Karpas-422 (cell line): ENCODE results near the gene TNS3. TPM values are rescaled to one million over a fixed set of nuclear protein-coding genes. Genes with fewer than 3 reads are reported as not detected.

ENCODE experiments used
- DNase-seq: peaks from one replicate; pipeline ENCODE4 v3.0.0-alpha.2; 2015
- H2AFZ ChIP-seq: fragments of 200-600 bp; sonication (generic); 2 replicates; pipeline ENCODE4 v1.6.1; 2014; ENCODE audit warnings: antibody characterized with exemption, low read length, mixed read lengths
- H3K27ac ChIP-seq: fragments of 200-600 bp; sonication (generic); 2 replicates; pipeline ENCODE4 v1.5.1; 2014; ENCODE audit warnings: mild to moderate bottlenecking, low read length, moderate library complexity
- H3K27me3 ChIP-seq: fragments of 200-600 bp; sonication (generic); 2 replicates; pipeline ENCODE4 v1.6.1; 2014; ENCODE audit warnings: low read length, mixed read lengths
- H3K36me3 ChIP-seq: fragments of 200-600 bp; sonication (generic); 2 replicates; pipeline ENCODE4 v1.6.1; 2014; ENCODE audit warnings: low read length, mixed read lengths; ENCODE audit not compliant: insufficient read depth
- H3K4me1 ChIP-seq: fragments of 200-600 bp; sonication (generic); 2 replicates; pipeline ENCODE4 v1.6.1; 2014; ENCODE audit warnings: mild to moderate bottlenecking, low read length, mixed read lengths
- H3K4me2 ChIP-seq: fragments of 200-600 bp; sonication (generic); 2 replicates; pipeline ENCODE4 v1.6.1; 2014; ENCODE audit warnings: low read length, low read depth, mild to moderate bottlenecking; ENCODE audit not compliant: poor library complexity, severe bottlenecking
- H3K4me3 ChIP-seq: fragments of 200-600 bp; sonication (generic); 2 replicates; pipeline ENCODE4 v1.5.1; 2014; ENCODE audit warnings: mild to moderate bottlenecking, antibody characterized with exemption, low read length, mixed read lengths
- H3K79me2 ChIP-seq: fragments of 200-600 bp; sonication (generic); 2 replicates; pipeline ENCODE4 v1.6.1; 2014; ENCODE audit warnings: mild to moderate bottlenecking, low read length, mixed read lengths
- H3K9ac ChIP-seq: fragments of 200-600 bp; sonication (generic); 2 replicates; pipeline ENCODE4 v1.6.0; 2014; ENCODE audit warnings: low read length
- H3K9me2 ChIP-seq: fragments of 200-600 bp; sonication (generic), shearing (Covaris generic); replicated peaks from 2 replicates; pipeline ENCODE4 v1.6.0; 2014; ENCODE audit warnings: mild to moderate bottlenecking, low read length, moderate library complexity; ENCODE audit not compliant: insufficient read depth
- H3K9me3 ChIP-seq: fragments of 300-700, 200-600 bp; sonication (generic); 2 replicates; pipeline ENCODE4 v1.6.1; 2014; ENCODE audit warnings: low read length, mixed read lengths
- H4K20me1 ChIP-seq: fragments of 200-600 bp; sonication (generic); 2 replicates; pipeline ENCODE4 v1.6.1; 2014; ENCODE audit warnings: mild to moderate bottlenecking, antibody characterized with exemption, low read length, low read depth; ENCODE audit not compliant: insufficient read depth
- total RNA-seq: library from RNA; depleted of rRNA; stranded (reverse); fragments of >200 nt; shearing (Covaris generic); gene quantifications from 2 replicates; pipeline ENCODE4 v1.2.3, GENCODE V29; 2014; ENCODE audit warnings: low replicate concordance

Gene TNS3
- total RNA-seq, 1 experiment from 2014 or later, result 56.6 TPM

GRCh38 chr7:47291461-47292081 lies 290.3 kb downstream of the TNS3 start:
- H3K27ac ChIP-seq, result no peak overlapping the region
- no peak overlapping the region for H3K4me2 ChIP-seq
- H3K9me2 ChIP-seq, result no peaks in the 10 kb centered on the region
- H3K79me2 ChIP-seq, result no peaks in the 10 kb centered on the region
- no peaks in the 10 kb centered on the region for H4K20me1 ChIP-seq
- no peaks in the 10 kb centered on the region for H3K9me3 ChIP-seq
- H3K9ac ChIP-seq, result no peak overlapping the region
- no peak for DNase-seq
- H3K4me1 ChIP-seq, result no peaks in the 10 kb centered on the region
- no peaks in the 10 kb centered on the region for H3K27me3 ChIP-seq
- peaks cover 51% of the 10 kb centered on the region for H3K36me3 ChIP-seq
- no peak overlapping the region for H2AFZ ChIP-seq
- no peak overlapping the region for H3K4me3 ChIP-seq

GRCh38 chr7:47290867-47291266 lies 291.0 kb downstream of the TNS3 start:
- no peak overlapping the region for H3K27ac ChIP-seq
- DNase-seq, result no peak
- peaks cover 55% of the 10 kb centered on the region for H3K36me3 ChIP-seq
- no peaks in the 10 kb centered on the region for H3K4me1 ChIP-seq
- no peaks in the 10 kb centered on the region for H3K9me2 ChIP-seq
- no peaks in the 10 kb centered on the region for H3K27me3 ChIP-seq
- H3K4me2 ChIP-seq, result no peak overlapping the region
- no peaks in the 10 kb centered on the region for H3K79me2 ChIP-seq
- H3K9ac ChIP-seq, result no peak overlapping the region
- no peaks in the 10 kb centered on the region for H4K20me1 ChIP-seq
- H3K4me3 ChIP-seq, result no peak overlapping the region
- no peaks in the 10 kb centered on the region for H3K9me3 ChIP-seq
- no peak overlapping the region for H2AFZ ChIP-seq

- Histone ChIP-seq H3K27ac (no peak overlapping the region), H3K27me3 (no peaks in the 10 kb centered on the region), H3K9me3 (no peaks in the 10 kb centered on the region), H3K36me3 (peaks cover 58% of the 10 kb centered on the region), H3K9ac (no peak overlapping the region), H3K4me3 (no peak overlapping the region), H4K20me1 (no peaks in the 10 kb centered on the region), H3K9me2 (no peaks in the 10 kb centered on the region), H2AFZ (no peak overlapping the region), H3K4me2 (no peak overlapping the region), H3K4me1 (no peaks in the 10 kb centered on the region), H3K79me2 (no peaks in the 10 kb centered on the region)
- no peak for DNase-seq
Measured at GRCh38 chr7:47290466-47290865, 291.4 kb downstream of the TNS3 start.

- no peak overlapping the region for H3K9ac ChIP-seq
- H2AFZ ChIP-seq, result no peak overlapping the region
- no peaks in the 10 kb centered on the region for H3K9me2 ChIP-seq
- no peak overlapping the region for H3K4me3 ChIP-seq
- H3K27me3 ChIP-seq, result no peaks in the 10 kb centered on the region
- no peak overlapping the region for H3K27ac ChIP-seq
- H3K4me2 ChIP-seq, result no peak overlapping the region
- H4K20me1 ChIP-seq, result no peaks in the 10 kb centered on the region
- no peaks in the 10 kb centered on the region for H3K9me3 ChIP-seq
- no peaks in the 10 kb centered on the region for H3K79me2 ChIP-seq
- peaks cover 52% of the 10 kb centered on the region for H3K36me3 ChIP-seq
- no peaks in the 10 kb centered on the region for H3K4me1 ChIP-seq
- DNase-seq, result no peak
Measured at GRCh38 chr7:47288060-47288459, 293.9 kb downstream of the TNS3 start.

- Histone ChIP-seq H3K9me2 (no peaks in the 10 kb centered on the region), H3K9me3 (no peaks in the 10 kb centered on the region), H3K79me2 (no peaks in the 10 kb centered on the region), H3K9ac (no peak overlapping the region), H2AFZ (no peak overlapping the region), H4K20me1 (no peaks in the 10 kb centered on the region), H3K4me2 (no peak overlapping the region), H3K4me1 (peaks cover 10% of the 10 kb centered on the region), H3K36me3 (peaks cover 44% of the 10 kb centered on the region), H3K27me3 (no peaks in the 10 kb centered on the region), H3K4me3 (no peak overlapping the region), H3K27ac (no peak overlapping the region)
- DNase-seq, result no peak
Measured at GRCh38 chr7:47285860-47286491, 295.9 kb downstream of the TNS3 start.

GRCh38 chr7:47284691-47285635 lies 296.9 kb downstream of the TNS3 start:
- H2AFZ ChIP-seq, result no peak overlapping the region
- no peaks in the 10 kb centered on the region for H4K20me1 ChIP-seq
- no peaks in the 10 kb centered on the region for H3K9me3 ChIP-seq
- no peaks in the 10 kb centered on the region for H3K27me3 ChIP-seq
- no peaks in the 10 kb centered on the region for H3K79me2 ChIP-seq
- H3K9me2 ChIP-seq, result no peaks in the 10 kb centered on the region
- peaks cover 44% of the 10 kb centered on the region for H3K36me3 ChIP-seq
- H3K9ac ChIP-seq, result no peak overlapping the region
- peaks cover 21% of the 10 kb centered on the region for H3K4me1 ChIP-seq
- no peak overlapping the region for H3K4me3 ChIP-seq
- H3K4me2 ChIP-seq, result no peak overlapping the region
- no peak for DNase-seq
- no peak overlapping the region for H3K27ac ChIP-seq

GRCh38 chr7:47283497-47284131 lies 298.3 kb downstream of the TNS3 start:
- Histone ChIP-seq H3K27me3 (no peaks in the 10 kb centered on the region), H3K4me3 (no peak overlapping the region), H3K4me1 (peaks cover 24% of the 10 kb centered on the region), H3K79me2 (no peaks in the 10 kb centered on the region), H2AFZ (no peak overlapping the region), H3K27ac (no peak overlapping the region), H3K9ac (no peak overlapping the region), H3K9me3 (no peaks in the 10 kb centered on the region), H3K4me2 (no peak overlapping the region), H3K9me2 (no peaks in the 10 kb centered on the region), H4K20me1 (no peaks in the 10 kb centered on the region), H3K36me3 (peaks cover 40% of the 10 kb centered on the region)
- DNase-seq, result no peak
